Measurements from ENCODE around the gene FARP1.

- TF ChIP-seq CTCF (IDR thresholded peaks at IDR 0.05; ENCODE audit: insufficient read depth, low read depth, low read length) = no peak
- TF ChIP-seq EZH2 (IDR thresholded peaks at IDR 0.05; ENCODE audit: insufficient read depth, low read length) = no peak
These were observed 261 bp downstream of the FARP1 start for GRCh38 chr13:98143157-98143553.

Measured in astrocyte (in vitro differentiated cells and primary cell).